Pancreas (tissue), 10 donors: ENCODE measurements around the gene HMCN1. TPM values are rescaled to one million over a fixed set of nuclear protein-coding genes. Genes with fewer than 3 reads are reported as not detected.

ENCODE experiments used
- ATAC-seq, 4 donors: fragments of 200-7000 bp; cut with Tn5 transposase; one replicate each; pipeline versions ENCODE4 v1.8.0 to v1.9.1; 2020; ENCODE audit warnings: mild to moderate bottlenecking in 4 of 4, moderate library complexity in 4 of 4
- DNase-seq, 6 donors: peaks; one replicate each; pipeline ENCODE4 v3.0.0-alpha.2; 2020
- FAIRE-seq: peaks from 2 replicates; lab custom pipeline; 2012; peaks lifted over from hg19 to GRCh38; lab: Jason Lieb, UNC
- H3K27ac ChIP-seq, 4 donors: fragments of 200-600 bp; sonication (generic); 1 replicate in 3 of 4; 2 replicates in 1 of 4; pipeline versions ENCODE4 v1.5.0 to v1.8.0; 2020
- H3K27me3 ChIP-seq, 4 donors: fragments of 200-600 bp; one replicate each; pipeline ENCODE4 v1.8.0; 2021
- H3K36me3 ChIP-seq, 3 donors: fragments of 200-600 bp; sonication (generic) in 1 of 3; one replicate each; pipeline versions ENCODE4 v1.5.0 to v1.8.0; 2020 to 2021
- H3K4me1 ChIP-seq, 3 donors: fragments of 200-600 bp; one replicate each; pipeline ENCODE4 v1.8.0; 2021
- H3K4me3 ChIP-seq, 4 donors: fragments of 200-600 bp; sonication (generic) in 2 of 4; one replicate each; pipeline versions ENCODE4 v1.5.0 to v1.8.0; 2020 to 2021
- H3K9me3 ChIP-seq, 4 donors: fragments of 200-600 bp; one replicate each; pipeline ENCODE4 v1.8.0; 2021
- WGBS, 2 donors: extraction: QIAGEN DNeasy Blood & Tissue Kit; methylation state at CpG; one replicate each; pipeline ENCODE4 v1.1.7; 2013; 5-methylcytosine and 5-hydroxymethylcytosine counted together
- intact Hi-C, 3 donors: fragments of 100-400 bp; cut with DNase I; formaldehyde crosslinking; loops; one replicate each; pipeline versions ENCODE4 v1.11.1 to v1.14.2; 2022
- polyA plus RNA-seq, 2 donors: library from polyadenylated mRNA; stranded (reverse); fragments of 200-250 nt; gene quantifications; one replicate each; pipeline ENCODE4 v1.2.3, GENCODE V29; 2013
- total RNA-seq, 6 donors: library from RNA; stranded (reverse); fragmentation: NEBNext Ultra II Directional in 4 of 6; extraction: Animal tissue kit (Norgen Biotek cat#: 25700) in 4 of 6; gene quantifications; one replicate each; pipeline versions ENCODE4 v1.2.1 to v1.2.4, GENCODE V29; 2021 to 2023
- TF ChIP-seq, protein P1 (sequence below), 4 donors: fragments of 200-600 bp; sonication (generic) in 3 of 4; IDR thresholded peaks; one replicate each; pipeline versions ENCODE4 v1.5.0 to v1.8.0; 2021; ENCODE audit warnings: antibody characterized with exemption in 4 of 4
- donor health status: healthy with polysubstance abuse.
- donor health status: DM: no; HTN: no; CAD: no; lungs with moderate emphysema.
- donor health status: DM: no; HTN: no; CAD: no.
- donor health status: control.
- donor health status: control.
- donor health status: Bipolar disorder and iron deficiency.
- donor health status: DM: yes; HTN: yes; CAD: no.
- donor health status: DM: no; HTN: no; CAD: no.
- donor health status: DM: no; HTN: no; CAD: no.
- donor health status: DM: yes; HTN: yes; CAD: no.

HMCN1 gene
- total and polyA plus RNA-seq, 8 donors, result 0.19 to 4.8 (median 0.60) TPM

DNA sequence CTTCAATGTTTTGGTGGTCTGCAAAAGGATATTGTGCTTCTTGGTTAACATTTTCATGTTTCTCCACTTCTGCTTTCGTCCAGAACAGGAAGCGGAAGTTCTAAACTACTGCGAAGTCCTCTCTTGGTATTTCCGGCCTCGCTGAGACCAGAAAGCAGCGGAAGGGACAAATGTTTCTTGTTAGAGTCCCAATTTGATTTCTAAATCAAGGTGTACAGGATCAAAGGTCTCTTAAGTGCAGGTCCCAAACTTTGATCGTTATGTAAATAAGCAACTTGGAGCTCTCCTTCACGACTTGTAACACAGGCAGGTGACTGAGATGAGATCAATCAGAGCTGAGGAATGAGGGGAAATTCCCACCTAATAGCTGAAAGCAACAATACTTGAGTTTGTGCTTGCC lies 40.1 kb upstream of the HMCN1 start:
- Histone ChIP-seq H3K9me3 (no peaks in the 10 kb centered on the region), H3K36me3 (no peaks in the 10 kb centered on the region), H3K4me1 (peaks cover 0 to 6% (median 0%) of the 10 kb centered on the region in 3 donors), H3K4me3 (peak overlapping the region in 2 of 4 donors; percentile 11 to 19), H3K27ac (peak overlapping the region in 2 of 4 donors; percentile 28 to 42), H3K27me3 (no peaks in the 10 kb centered on the region)
- TF ChIP-seq, protein P1, sequence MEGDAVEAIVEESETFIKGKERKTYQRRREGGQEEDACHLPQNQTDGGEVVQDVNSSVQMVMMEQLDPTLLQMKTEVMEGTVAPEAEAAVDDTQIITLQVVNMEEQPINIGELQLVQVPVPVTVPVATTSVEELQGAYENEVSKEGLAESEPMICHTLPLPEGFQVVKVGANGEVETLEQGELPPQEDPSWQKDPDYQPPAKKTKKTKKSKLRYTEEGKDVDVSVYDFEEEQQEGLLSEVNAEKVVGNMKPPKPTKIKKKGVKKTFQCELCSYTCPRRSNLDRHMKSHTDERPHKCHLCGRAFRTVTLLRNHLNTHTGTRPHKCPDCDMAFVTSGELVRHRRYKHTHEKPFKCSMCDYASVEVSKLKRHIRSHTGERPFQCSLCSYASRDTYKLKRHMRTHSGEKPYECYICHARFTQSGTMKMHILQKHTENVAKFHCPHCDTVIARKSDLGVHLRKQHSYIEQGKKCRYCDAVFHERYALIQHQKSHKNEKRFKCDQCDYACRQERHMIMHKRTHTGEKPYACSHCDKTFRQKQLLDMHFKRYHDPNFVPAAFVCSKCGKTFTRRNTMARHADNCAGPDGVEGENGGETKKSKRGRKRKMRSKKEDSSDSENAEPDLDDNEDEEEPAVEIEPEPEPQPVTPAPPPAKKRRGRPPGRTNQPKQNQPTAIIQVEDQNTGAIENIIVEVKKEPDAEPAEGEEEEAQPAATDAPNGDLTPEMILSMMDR (IDR thresholded peaks at IDR 0.05), result no peak
- peak; percentile 48 to 79 (median 66) for ATAC-seq
- 25 to 31% methylated on average over 8 of the region's 8 CpGs for WGBS, 2 donors
- peak in 1 of 6 donors; percentile 28 for DNase-seq
- intact Hi-C loops, result no loop called here
- FAIRE-seq, result no peak

DNA sequence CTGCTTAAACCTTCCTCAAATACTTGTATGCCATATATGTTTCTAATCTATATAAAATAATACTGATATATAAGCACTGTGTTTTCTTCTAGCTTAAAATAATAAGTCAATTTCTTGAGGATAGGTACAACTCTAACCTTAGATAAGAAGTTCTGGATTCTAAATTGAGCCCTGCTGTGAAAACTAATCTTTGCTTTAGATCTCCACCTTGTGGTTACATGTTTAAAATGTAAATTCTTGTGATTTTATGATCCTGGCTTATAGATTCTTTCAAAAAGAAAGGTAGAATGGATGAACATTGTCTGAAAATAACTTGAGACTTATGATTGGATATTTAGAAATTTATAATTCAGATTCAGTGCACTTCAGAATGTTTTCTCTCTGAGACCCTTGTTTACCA lies 38.9 kb upstream of the HMCN1 start:
- FAIRE-seq (no peak), ATAC-seq (no peak), DNase-seq (no peak)
- H3K27me3 ChIP-seq, result no peaks in the 10 kb centered on the region
- TF ChIP-seq, protein P1 (IDR thresholded peaks at IDR 0.05), result no peak
- intact Hi-C loops, result no loop called here
- H3K36me3 ChIP-seq, result no peaks in the 10 kb centered on the region
- H3K27ac ChIP-seq, result no peak overlapping the region
- peaks cover 0 to 6% (median 0%) of the 10 kb centered on the region in 3 donors for H3K4me1 ChIP-seq
- H3K4me3 ChIP-seq, result no peak overlapping the region
- no peaks in the 10 kb centered on the region for H3K9me3 ChIP-seq

DNA sequence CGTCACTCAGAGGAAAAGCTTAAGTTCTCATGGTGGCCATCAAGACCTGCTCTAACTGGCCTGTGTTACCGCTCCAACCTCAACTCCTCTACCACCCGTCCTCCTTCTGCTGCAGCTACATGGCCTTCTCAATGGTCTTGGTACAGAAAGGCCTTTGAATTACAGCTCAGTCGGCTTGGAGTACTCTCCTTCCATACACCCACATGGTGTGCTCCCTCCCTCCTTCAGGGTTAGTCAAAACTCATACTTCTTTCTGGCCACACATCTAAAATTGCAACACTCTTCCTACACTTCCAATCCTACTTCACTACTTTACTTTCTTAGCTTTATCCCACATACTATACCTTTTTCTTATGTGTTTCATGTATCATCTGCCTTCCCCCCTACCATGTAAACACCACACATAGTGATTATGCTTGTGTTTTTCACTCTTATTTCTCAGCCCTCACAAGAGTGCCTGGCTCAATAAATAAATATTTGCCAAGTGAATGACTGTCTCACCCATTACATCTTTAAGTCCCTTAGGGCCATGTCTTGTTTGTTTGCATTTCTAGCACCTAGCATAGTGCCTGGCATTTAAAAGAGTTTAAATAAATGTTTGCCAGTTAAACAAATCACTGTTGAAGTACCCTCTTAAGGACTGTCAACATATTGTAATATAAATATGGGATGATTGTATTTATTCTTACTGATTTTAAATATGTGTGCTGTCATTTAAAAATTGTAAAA lies 37.6 kb upstream of the HMCN1 start:
- H3K9me3 ChIP-seq, result no peaks in the 10 kb centered on the region
- intact Hi-C loops, result no loop called here
- H3K27me3 ChIP-seq, result no peaks in the 10 kb centered on the region
- ATAC-seq (no peak), FAIRE-seq (no peak), DNase-seq (no peak)
- 88 to 91% methylated on average over 4 of the region's 4 CpGs for WGBS, 2 donors
- peaks cover 0 to 6% (median 0%) of the 10 kb centered on the region in 3 donors for H3K4me1 ChIP-seq
- H3K4me3 ChIP-seq, result no peak overlapping the region
- no peak overlapping the region for H3K27ac ChIP-seq
- H3K36me3 ChIP-seq, result no peaks in the 10 kb centered on the region
- TF ChIP-seq, protein P1 (IDR thresholded peaks at IDR 0.05), result no peak

DNA sequence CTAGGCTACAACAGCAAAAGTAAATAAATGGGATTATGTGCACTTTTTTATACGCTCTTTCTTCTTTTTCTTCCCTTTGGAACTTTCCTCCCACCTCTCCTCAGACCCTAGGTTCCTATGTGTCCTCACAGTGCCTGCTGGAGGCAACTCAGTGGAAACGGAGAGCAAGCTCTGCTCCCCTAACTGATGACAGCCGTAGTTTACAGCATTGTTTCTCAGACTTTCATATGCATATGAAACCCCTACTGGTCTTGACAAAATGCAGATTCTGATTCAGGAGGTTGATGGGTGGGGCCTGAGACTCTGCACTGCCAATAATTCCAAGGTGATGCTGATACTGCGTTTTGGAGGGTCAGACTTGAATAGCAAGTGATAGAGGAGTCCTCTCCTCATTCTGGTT lies 34.3 kb upstream of the HMCN1 start:
- ATAC-seq, result no peak
- H3K36me3 ChIP-seq, result no peaks in the 10 kb centered on the region
- 53 to 65% methylated on average over 4 of the region's 4 CpGs for WGBS, 2 donors
- no peak overlapping the region for H3K27ac ChIP-seq
- DNase-seq, result no peak
- intact Hi-C loops, result no loop called here
- no peak overlapping the region for H3K4me3 ChIP-seq
- FAIRE-seq, result no peak
- H3K9me3 ChIP-seq, result no peaks in the 10 kb centered on the region
- TF ChIP-seq, protein P1 (IDR thresholded peaks at IDR 0.05), result no peak
- H3K4me1 ChIP-seq, result no peaks in the 10 kb centered on the region
- H3K27me3 ChIP-seq, result no peaks in the 10 kb centered on the region

DNA sequence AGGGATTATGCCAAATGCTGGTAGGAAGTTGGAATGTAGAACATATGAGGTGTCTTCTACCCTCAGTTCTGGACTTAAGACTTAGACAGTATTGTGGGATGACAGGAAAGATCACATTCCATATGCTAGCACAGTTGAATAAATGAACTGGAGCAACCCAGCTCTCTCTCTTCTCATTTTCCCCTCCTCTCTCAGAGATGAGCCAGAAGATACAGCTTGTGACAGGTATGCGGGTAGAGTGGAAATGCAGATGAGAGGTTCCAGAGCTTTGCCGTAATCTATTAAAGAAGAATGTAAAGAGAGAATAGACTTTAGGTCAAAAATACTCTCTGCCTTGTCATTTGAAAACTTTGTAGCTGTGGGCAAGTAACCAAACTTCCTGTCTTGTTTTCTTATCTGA lies 32.5 kb upstream of the HMCN1 start:
- ATAC-seq, result no peak
- WGBS, 2 donors, result 71 to 94% methylated on average over 2 of the region's 2 CpGs
- no peak overlapping the region for H3K27ac ChIP-seq
- H3K36me3 ChIP-seq, result no peaks in the 10 kb centered on the region
- peaks cover 0 to 4% (median 0%) of the 10 kb centered on the region in 4 donors for H3K27me3 ChIP-seq
- DNase-seq, result no peak
- no peaks in the 10 kb centered on the region for H3K9me3 ChIP-seq
- H3K4me3 ChIP-seq, result no peak overlapping the region
- intact Hi-C loops, result no loop called here
- TF ChIP-seq, protein P1 (IDR thresholded peaks at IDR 0.05), result no peak
- H3K4me1 ChIP-seq, result no peaks in the 10 kb centered on the region
- FAIRE-seq, result no peak
